HCT116 (cell line): Measurements from ENCODE around the gene VRK1. TPM values are rescaled to one million over a fixed set of nuclear protein-coding genes. Genes with fewer than 3 reads are reported as not detected.

Source experiments
- ATAC-seq: fragments of 200-7000 bp; cut with Tn5 transposase; 2 replicates; pipeline ENCODE4 v1.9.1; 2020; ENCODE audit warnings: mild to moderate bottlenecking, moderate library complexity
- BruUV-seq: library from RNA; stranded (reverse); fragments of 400-500 nt; replicated peaks from 2 replicates; lab custom pipeline; 2021; lab: Mats Ljungman, UMichigan
- CTCF ChIA-PET: fragments of 300-600 bp; sonication (Branson Sonifier 250); formaldehyde crosslinking; loops from one replicate; lab custom pipeline; 2021; ENCODE audit warnings: antibody characterized with exemption; lab: Charles Lee
- POLR2A ChIA-PET: fragments of 300-600, 350-600 bp; sonication (Branson Sonifier 250); formaldehyde crosslinking; loops from one replicate; lab custom pipeline; 2021; ENCODE audit warnings: antibody characterized with exemption; lab: Charles Lee
- RAD21 ChIA-PET, 2 experiments: fragments of 300-600 bp; sonication (Branson Sonifier 250); formaldehyde crosslinking; loops; one replicate each; lab custom pipeline; 2023; ENCODE audit warnings: low total read pairs in 2 of 2; ENCODE audit not compliant: uncharacterized antibody in 2 of 2, unreplicated experiment in 2 of 2, low non-redundant PET in 1 of 2; lab: Charles Lee
- DNase-seq: peaks from one replicate; pipeline ENCODE4 v3.0.0-alpha.2; 2010; ENCODE audit warnings: low read depth, low spot score
- H2AFZ ChIP-seq: fragments of 200-600 bp; shearing (Covaris generic), sonication (generic); 2 replicates; pipeline ENCODE4 v1.6.1; 2017; ENCODE audit warnings: low read depth, mixed run types, mixed read lengths, antibody characterized with exemption, low read length; ENCODE audit not compliant: poor library complexity, severe bottlenecking
- H3K27ac ChIP-seq: 2 replicates; pipeline ENCODE4 v1.5.1; 2012; ENCODE audit warnings: low read depth, low read length
- H3K27me3 ChIP-seq: fragments of 200-600 bp; sonication (generic); 2 replicates; pipeline ENCODE4 v1.6.1; 2016; ENCODE audit warnings: mixed run types, low read length, mixed read lengths; ENCODE audit not compliant: insufficient read depth
- H3K36me3 ChIP-seq, 2 experiments: fragments of 200-500 bp in 1 of 2; fragments of 200-600 bp in 1 of 2; sonication (Bioruptor generic) in 1 of 2; sonication (generic) in 1 of 2; 2 replicates each; pipeline versions ENCODE4 v1.5.1 to v1.6.1; 2014 to 2016; ENCODE audit warnings: low read length in 2 of 2, inconsistent platforms in 1 of 2, mixed read lengths in 1 of 2, mixed run types in 1 of 2; ENCODE audit not compliant: insufficient read depth in 2 of 2, control insufficient read depth in 1 of 2
- H3K4me1 ChIP-seq, 2 experiments: fragments of 200-600 bp in 1 of 2; sonication (generic) in 1 of 2; 2 replicates each; pipeline versions ENCODE4 v1.5.1 to v1.6.1; 2012 to 2017; ENCODE audit warnings: low read length in 2 of 2, inconsistent platforms in 1 of 2, mild to moderate bottlenecking in 1 of 2, mixed read lengths in 1 of 2, mixed run types in 1 of 2, moderate library complexity in 1 of 2; ENCODE audit not compliant: insufficient read depth in 2 of 2, control insufficient read depth in 1 of 2
- H3K4me2 ChIP-seq: fragments of 200-600 bp; sonication (generic); 2 replicates; pipeline ENCODE4 v1.6.1; 2017; ENCODE audit warnings: mixed run types, low read length, mixed read lengths
- H3K4me3 ChIP-seq, 2 experiments: fragments of 200-600 bp in 1 of 2; sonication (generic) in 1 of 2; replicated peaks in 1 of 2; 2 replicates each; pipeline ENCODE4 v1.5.1; 2011 to 2016; ENCODE audit warnings: low read length in 2 of 2, control low read depth in 1 of 2, low read depth in 1 of 2, mild to moderate bottlenecking in 1 of 2, mixed read lengths in 1 of 2, mixed run types in 1 of 2
- H3K79me2 ChIP-seq: fragments of 200-600 bp; sonication (generic); 2 replicates; pipeline ENCODE4 v1.6.1; 2017; ENCODE audit warnings: mild to moderate bottlenecking, mixed run types, low read length, moderate library complexity, mixed read lengths; ENCODE audit not compliant: insufficient read depth
- H3K9ac ChIP-seq: fragments of 200-600 bp; sonication (generic); 2 replicates; pipeline ENCODE4 v1.6.1; 2016; ENCODE audit warnings: low read length, mixed read lengths
- H3K9me2 ChIP-seq: fragments of 200-600 bp; sonication (generic), shearing (Covaris generic); 2 replicates; pipeline ENCODE4 v1.6.1; 2017; ENCODE audit warnings: mixed run types, mild to moderate bottlenecking, moderate library complexity; ENCODE audit not compliant: insufficient read depth
- H3K9me3 ChIP-seq, 2 experiments: fragments of 200-500 bp in 1 of 2; fragments of 200-600 bp in 1 of 2; sonication (Bioruptor generic) in 1 of 2; sonication (generic) in 1 of 2; 2 replicates each; pipeline ENCODE4 v1.6.1; 2014 to 2017; ENCODE audit warnings: low read length in 2 of 2, mixed read lengths in 2 of 2, inconsistent platforms in 1 of 2, low read depth in 1 of 2, mild to moderate bottlenecking in 1 of 2, mixed run types in 1 of 2, moderate library complexity in 1 of 2; ENCODE audit not compliant: control insufficient read depth in 1 of 2, insufficient read depth in 1 of 2
- H4K20me1 ChIP-seq: fragments of 200-600 bp; sonication (generic), shearing (Covaris generic); 2 replicates; pipeline ENCODE4 v1.6.1; 2017; ENCODE audit warnings: mixed run types, mild to moderate bottlenecking, moderate library complexity; ENCODE audit not compliant: insufficient read depth
- ATF3 ChIP-seq: IDR thresholded peaks from 2 replicates; pipeline ENCODE4 v1.6.1; 2012
- CBX3 ChIP-seq: IDR thresholded peaks from 2 replicates; pipeline ENCODE4 v1.6.1; 2012; ENCODE audit warnings: low read depth
- CEBPB ChIP-seq: IDR thresholded peaks from 2 replicates; pipeline ENCODE4 v1.6.1; 2012; ENCODE audit warnings: low read depth
- CTCF ChIP-seq, 3 experiments: fragments of 200-600 bp in 1 of 3; sonication (generic) in 1 of 3; IDR thresholded peaks in 2 of 3; conservative IDR thresholded peaks in 1 of 3; 2 replicates each; pipeline ENCODE4 v1.5.1; 2012 to 2017; ENCODE audit warnings: low read depth in 2 of 3, low read length in 2 of 3, antibody characterized with exemption in 1 of 3, borderline replicate concordance in 1 of 3, control low read depth in 1 of 3, mild to moderate bottlenecking in 1 of 3, mixed read lengths in 1 of 3, mixed run types in 1 of 3, moderate library complexity in 1 of 3; ENCODE audit not compliant: insufficient read depth in 1 of 3
- ELF1 ChIP-seq: IDR thresholded peaks from 2 replicates; pipeline ENCODE4 v1.6.1; 2012; ENCODE audit warnings: low read depth, borderline replicate concordance
- EZH2 ChIP-seq: fragments of 200-600 bp; sonication (generic); IDR thresholded peaks from 2 replicates; pipeline ENCODE4 v1.6.1; 2017; ENCODE audit warnings: antibody characterized with exemption, mixed run types
- FOSL1 ChIP-seq: IDR thresholded peaks from 2 replicates; pipeline ENCODE4 v1.6.1; 2012; ENCODE audit warnings: low read depth
- RAD21 ChIP-seq: IDR thresholded peaks from 2 replicates; pipeline ENCODE4 v1.6.1; 2012; ENCODE audit warnings: low read depth, mild to moderate bottlenecking
- TCF7L2 ChIP-seq: IDR thresholded peaks from 2 replicates; pipeline ENCODE4 v1.7.0; 2011; ENCODE audit warnings: borderline replicate concordance, inconsistent platforms; ENCODE audit not compliant: insufficient read depth, insufficient read length; ENCODE audit errors: extremely low read depth
- YY1 ChIP-seq: IDR thresholded peaks from 2 replicates; pipeline ENCODE4 v1.6.1; 2011; ENCODE audit warnings: low read length, low read depth, moderate library complexity, mild to moderate bottlenecking; ENCODE audit not compliant: insufficient replicate concordance; ENCODE audit errors: extremely low read depth
- ZFX ChIP-seq: fragments of 450-650 bp; IDR thresholded peaks from 2 replicates; pipeline ENCODE4 v1.6.1; 2017
- intact Hi-C: fragments of 100-400 bp; cut with micrococcal nuclease; formaldehyde crosslinking; loops from 2 replicates; pipeline ENCODE4 v1.10.0; 2022
- total RNA-seq: library from RNA; stranded (reverse); gene quantifications from one replicate; pipeline ENCODE4 v1.2.1, GENCODE V29; 2021; ENCODE audit not compliant: unreplicated experiment
- TF ChIP-seq, protein P1 (sequence below): IDR thresholded peaks from 2 replicates; pipeline ENCODE4 v1.6.1; 2012
- TF ChIP-seq, protein P2 (sequence below): IDR thresholded peaks from 2 replicates; pipeline ENCODE4 v1.6.1; 2012; ENCODE audit warnings: low read depth

VRK1 gene
- total RNA-seq, 1 experiment from 2014 or later: 51.4 TPM

- RAD21 ChIA-PET: no interaction called here
These were observed 118.3 kb downstream of the VRK1 start for GRCh38 chr14:96915478-96915877.

DNA sequence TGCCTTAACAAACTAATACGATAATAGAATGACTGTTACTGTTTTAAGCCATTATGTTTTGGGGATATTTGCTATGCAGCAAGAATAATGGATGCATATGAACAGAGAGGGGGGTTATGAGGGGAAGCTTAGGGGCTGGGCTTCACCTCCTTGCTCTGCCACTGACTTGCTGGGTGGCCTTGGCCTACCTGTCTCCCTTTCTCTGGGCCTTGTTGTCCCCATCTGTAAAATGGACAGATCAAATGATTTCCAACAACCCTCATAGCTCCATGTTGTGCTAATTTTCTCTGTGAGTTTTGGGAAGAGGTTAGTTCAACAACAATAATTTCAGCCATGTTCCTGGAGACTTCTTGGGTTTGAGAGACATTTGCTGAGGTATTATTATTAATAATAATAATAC, 119.6 kb downstream of the VRK1 start:
- intact Hi-C loops: no loop called here
- H3K9ac ChIP-seq: no peak overlapping the region
- no TSS peak for BruUV-seq
- no peaks in the 10 kb centered on the region for H3K9me3 ChIP-seq
- no peaks in the 10 kb centered on the region for H3K9me2 ChIP-seq
- ChIA-PET POLR2A (no interaction called here), RAD21 (no interaction called here), CTCF (no interaction called here)
- H2AFZ ChIP-seq: no peak overlapping the region
- no peaks in the 10 kb centered on the region for H4K20me1 ChIP-seq
- H3K79me2 ChIP-seq: no peaks in the 10 kb centered on the region
- no peaks in the 10 kb centered on the region for H3K4me1 ChIP-seq
- H3K4me2 ChIP-seq: no peak overlapping the region
- no peak for TF ChIP-seq ATF3
- no peak for TF ChIP-seq TCF7L2
- no peak for TF ChIP-seq FOSL1
- TF ChIP-seq CBX3: no peak
- TF ChIP-seq, protein P1, sequence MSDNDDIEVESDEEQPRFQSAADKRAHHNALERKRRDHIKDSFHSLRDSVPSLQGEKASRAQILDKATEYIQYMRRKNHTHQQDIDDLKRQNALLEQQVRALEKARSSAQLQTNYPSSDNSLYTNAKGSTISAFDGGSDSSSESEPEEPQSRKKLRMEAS: no peak
- no peak for TF ChIP-seq RAD21
- TF ChIP-seq, protein P2, sequence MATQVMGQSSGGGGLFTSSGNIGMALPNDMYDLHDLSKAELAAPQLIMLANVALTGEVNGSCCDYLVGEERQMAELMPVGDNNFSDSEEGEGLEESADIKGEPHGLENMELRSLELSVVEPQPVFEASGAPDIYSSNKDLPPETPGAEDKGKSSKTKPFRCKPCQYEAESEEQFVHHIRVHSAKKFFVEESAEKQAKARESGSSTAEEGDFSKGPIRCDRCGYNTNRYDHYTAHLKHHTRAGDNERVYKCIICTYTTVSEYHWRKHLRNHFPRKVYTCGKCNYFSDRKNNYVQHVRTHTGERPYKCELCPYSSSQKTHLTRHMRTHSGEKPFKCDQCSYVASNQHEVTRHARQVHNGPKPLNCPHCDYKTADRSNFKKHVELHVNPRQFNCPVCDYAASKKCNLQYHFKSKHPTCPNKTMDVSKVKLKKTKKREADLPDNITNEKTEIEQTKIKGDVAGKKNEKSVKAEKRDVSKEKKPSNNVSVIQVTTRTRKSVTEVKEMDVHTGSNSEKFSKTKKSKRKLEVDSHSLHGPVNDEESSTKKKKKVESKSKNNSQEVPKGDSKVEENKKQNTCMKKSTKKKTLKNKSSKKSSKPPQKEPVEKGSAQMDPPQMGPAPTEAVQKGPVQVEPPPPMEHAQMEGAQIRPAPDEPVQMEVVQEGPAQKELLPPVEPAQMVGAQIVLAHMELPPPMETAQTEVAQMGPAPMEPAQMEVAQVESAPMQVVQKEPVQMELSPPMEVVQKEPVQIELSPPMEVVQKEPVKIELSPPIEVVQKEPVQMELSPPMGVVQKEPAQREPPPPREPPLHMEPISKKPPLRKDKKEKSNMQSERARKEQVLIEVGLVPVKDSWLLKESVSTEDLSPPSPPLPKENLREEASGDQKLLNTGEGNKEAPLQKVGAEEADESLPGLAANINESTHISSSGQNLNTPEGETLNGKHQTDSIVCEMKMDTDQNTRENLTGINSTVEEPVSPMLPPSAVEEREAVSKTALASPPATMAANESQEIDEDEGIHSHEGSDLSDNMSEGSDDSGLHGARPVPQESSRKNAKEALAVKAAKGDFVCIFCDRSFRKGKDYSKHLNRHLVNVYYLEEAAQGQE: no peak
- no peak for TF ChIP-seq CEBPB
- no peak for TF ChIP-seq YY1
- H3K27me3 ChIP-seq: no peaks in the 10 kb centered on the region
- no peak overlapping the region for H3K27ac ChIP-seq
- ATAC-seq (no peak), DNase-seq (no peak)
- H3K4me3 ChIP-seq: no peak overlapping the region
- no peaks in the 10 kb centered on the region for H3K36me3 ChIP-seq

More at GRCh38 chr14:96915478-96915877, 118.3 kb downstream of the VRK1 start:
- no peak for DNase-seq
- H3K9me2 ChIP-seq: no peaks in the 10 kb centered on the region
- H3K4me3 ChIP-seq: no peak overlapping the region
- H3K4me2 ChIP-seq: no peak overlapping the region
- ATAC-seq: no peak
- BruUV-seq: no TSS peak
- no peaks in the 10 kb centered on the region for H3K9me3 ChIP-seq
- CTCF ChIA-PET: no interaction called here
- H3K4me1 ChIP-seq: no peaks in the 10 kb centered on the region
- H2AFZ ChIP-seq: no peak overlapping the region
- no peaks in the 10 kb centered on the region for H4K20me1 ChIP-seq
- intact Hi-C loops: no loop called here
- no peaks in the 10 kb centered on the region for H3K27me3 ChIP-seq
- no peaks in the 10 kb centered on the region for H3K79me2 ChIP-seq
- H3K27ac ChIP-seq: no peak overlapping the region
- H3K36me3 ChIP-seq: no peaks in the 10 kb centered on the region
- no peak for TF ChIP-seq EZH2
- no peak for TF ChIP-seq CTCF (IDR thresholded peaks at IDR 0.05 in 2 of 3, conservative IDR thresholded peaks at IDR 0.05 in 1 of 3; ENCODE audit: borderline replicate concordance in 1 of 3, insufficient read depth in 1 of 3, low read depth in 2 of 3, low read length in 2 of 3)
- TF ChIP-seq ZFX: no peak
- TF ChIP-seq ELF1: no peak
- H3K9ac ChIP-seq: no peak overlapping the region
- POLR2A ChIA-PET: no interaction called here
